Glutamatergic neuron (in vitro differentiated cells): ENCODE measurements around the gene PRR22. TPM values are rescaled to one million over a fixed set of nuclear protein-coding genes. Genes with fewer than 3 reads are reported as not detected.

Experiments used
- DNase-seq: peaks from one replicate; pipeline ENCODE4 v3.0.0; 2022
- H3K27ac Mint-ChIP-seq: one replicate; pipeline ENCODE4 v1.8.0; 2020; ENCODE audit warnings: mild to moderate bottlenecking, mixed read lengths, inconsistent platforms; ENCODE audit not compliant: unreplicated experiment
- H3K27me3 Mint-ChIP-seq: one replicate; pipeline ENCODE4 v1.8.0; 2020; ENCODE audit warnings: mild to moderate bottlenecking, moderate library complexity, mixed read lengths, inconsistent platforms; ENCODE audit not compliant: unreplicated experiment
- H3K36me3 Mint-ChIP-seq: one replicate; pipeline ENCODE4 v1.8.0; 2020; ENCODE audit warnings: mild to moderate bottlenecking, mixed read lengths, inconsistent platforms; ENCODE audit not compliant: unreplicated experiment
- H3K4me1 Mint-ChIP-seq: one replicate; pipeline ENCODE4 v1.8.0; 2020; ENCODE audit warnings: mild to moderate bottlenecking, low read depth, mixed read lengths, inconsistent platforms; ENCODE audit not compliant: unreplicated experiment
- H3K4me3 Mint-ChIP-seq: one replicate; pipeline ENCODE4 v1.8.0; 2020; ENCODE audit warnings: mild to moderate bottlenecking, mixed read lengths, inconsistent platforms; ENCODE audit not compliant: unreplicated experiment
- H3K9me3 Mint-ChIP-seq: one replicate; pipeline ENCODE4 v1.8.0; 2020; ENCODE audit warnings: mild to moderate bottlenecking, moderate library complexity, mixed read lengths, inconsistent platforms; ENCODE audit not compliant: unreplicated experiment
- CTCF ChIP-seq: fragments of 200-600 bp; sonication (generic); IDR thresholded peaks from one replicate; pipeline ENCODE4 v1.5.0; 2021; ENCODE audit not compliant: partially characterized antibody, unreplicated experiment
- total RNA-seq: library from RNA; stranded (reverse); fragmentation: NEBNext Ultra II Directional; extraction: Animal tissue kit (Norgen Biotek cat#: 25700); gene quantifications from one replicate; pipeline ENCODE4 v1.2.1, GENCODE V29; 2021; ENCODE audit not compliant: unreplicated experiment

The PRR22 gene
- total RNA-seq, 1 donor from 2014 or later: 3.1 TPM

GRCh38 chr19:5773276-5773675, 11.3 kb downstream of the PRR22 start:
- H3K4me1 Mint-ChIP-seq: no peaks in the 10 kb centered on the region
- no peak for TF ChIP-seq CTCF
- H3K4me3 Mint-ChIP-seq: no peak overlapping the region
- peaks cover 2% of the 10 kb centered on the region for H3K9me3 Mint-ChIP-seq
- no peak for DNase-seq
- H3K27ac Mint-ChIP-seq: peak overlapping the region; percentile 33
- H3K27me3 Mint-ChIP-seq: peaks cover 3% of the 10 kb centered on the region
- no peaks in the 10 kb centered on the region for H3K36me3 Mint-ChIP-seq

GRCh38 chr19:5772416-5772815, 12.1 kb downstream of the PRR22 start:
- Mint-ChIP-seq H3K9me3 (peaks cover 2% of the 10 kb centered on the region), H3K4me1 (no peaks in the 10 kb centered on the region), H3K36me3 (no peaks in the 10 kb centered on the region), H3K4me3 (no peak overlapping the region), H3K27ac (no peak overlapping the region), H3K27me3 (peaks cover 3% of the 10 kb centered on the region)
- TF ChIP-seq CTCF: no peak
- DNase-seq: no peak

GRCh38 chr19:5767949-5768348, 16.6 kb downstream of the PRR22 start:
- DNase-seq: no peak
- Mint-ChIP-seq H3K36me3 (no peaks in the 10 kb centered on the region), H3K27me3 (no peaks in the 10 kb centered on the region), H3K27ac (no peak overlapping the region), H3K4me3 (no peak overlapping the region), H3K9me3 (peaks cover 2% of the 10 kb centered on the region), H3K4me1 (no peaks in the 10 kb centered on the region)
- no peak for TF ChIP-seq CTCF

- Mint-ChIP-seq H3K36me3 (no peaks in the 10 kb centered on the region), H3K27me3 (peaks cover 2% of the 10 kb centered on the region), H3K27ac (no peak overlapping the region), H3K4me1 (no peaks in the 10 kb centered on the region), H3K4me3 (peak overlapping the region; percentile 13), H3K9me3 (peaks cover 4% of the 10 kb centered on the region)
- no peak for TF ChIP-seq CTCF
- no peak for DNase-seq
Observed at GRCh38 chr19:5765220-5765619, 19.3 kb downstream of the PRR22 start.

GRCh38 chr19:5762608-5763217, 21.8 kb downstream of the PRR22 start:
- H3K4me3 Mint-ChIP-seq: no peak overlapping the region
- TF ChIP-seq CTCF: no peak

More at GRCh38 chr19:5762608-5763217, 21.8 kb downstream of the PRR22 start:
- Mint-ChIP-seq H3K4me1 (no peaks in the 10 kb centered on the region), H3K9me3 (peaks cover 5% of the 10 kb centered on the region), H3K27me3 (peaks cover 2% of the 10 kb centered on the region), H3K36me3 (no peaks in the 10 kb centered on the region), H3K27ac (no peak overlapping the region)
- no peak for DNase-seq
